ENCODE measurements around the gene ZBTB48. TPM values are rescaled to one million over a fixed set of nuclear protein-coding genes. Genes with fewer than 3 reads are reported as not detected.

Gene ZBTB48
- polyA plus RNA-seq, 1 of the 3 experiments (the other 2 are of a cell fraction), result 31.2 TPM

- no peak for TF ChIP-seq CHD2 (IDR thresholded peaks at IDR 0.05; ENCODE audit: low read length, partially characterized antibody)
These were observed 12.6 kb downstream of the ZBTB48 start (continued) for GRCh38 chr1:6592441-6592840.

GRCh38 chr1:6592865-6593593, 13.2 kb downstream of the ZBTB48 start:
- TF ChIP-seq, protein P1, sequence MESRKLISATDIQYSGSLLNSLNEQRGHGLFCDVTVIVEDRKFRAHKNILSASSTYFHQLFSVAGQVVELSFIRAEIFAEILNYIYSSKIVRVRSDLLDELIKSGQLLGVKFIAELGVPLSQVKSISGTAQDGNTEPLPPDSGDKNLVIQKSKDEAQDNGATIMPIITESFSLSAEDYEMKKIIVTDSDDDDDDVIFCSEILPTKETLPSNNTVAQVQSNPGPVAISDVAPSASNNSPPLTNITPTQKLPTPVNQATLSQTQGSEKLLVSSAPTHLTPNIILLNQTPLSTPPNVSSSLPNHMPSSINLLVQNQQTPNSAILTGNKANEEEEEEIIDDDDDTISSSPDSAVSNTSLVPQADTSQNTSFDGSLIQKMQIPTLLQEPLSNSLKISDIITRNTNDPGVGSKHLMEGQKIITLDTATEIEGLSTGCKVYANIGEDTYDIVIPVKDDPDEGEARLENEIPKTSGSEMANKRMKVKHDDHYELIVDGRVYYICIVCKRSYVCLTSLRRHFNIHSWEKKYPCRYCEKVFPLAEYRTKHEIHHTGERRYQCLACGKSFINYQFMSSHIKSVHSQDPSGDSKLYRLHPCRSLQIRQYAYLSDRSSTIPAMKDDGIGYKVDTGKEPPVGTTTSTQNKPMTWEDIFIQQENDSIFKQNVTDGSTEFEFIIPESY (IDR thresholded peaks at IDR 0.05; ENCODE audit: borderline replicate concordance, low read depth), result no peak
- TF ChIP-seq, protein P2, sequence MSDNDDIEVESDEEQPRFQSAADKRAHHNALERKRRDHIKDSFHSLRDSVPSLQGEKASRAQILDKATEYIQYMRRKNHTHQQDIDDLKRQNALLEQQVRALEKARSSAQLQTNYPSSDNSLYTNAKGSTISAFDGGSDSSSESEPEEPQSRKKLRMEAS (IDR thresholded peaks at IDR 0.05; ENCODE audit: low read depth), result no peak
- TF ChIP-seq CHD2 (IDR thresholded peaks at IDR 0.05; ENCODE audit: low read length, partially characterized antibody) (no peak), RCOR1 (IDR thresholded peaks at IDR 0.05; ENCODE audit: low read length) (no peak), SMC3 (IDR thresholded peaks at IDR 0.05; ENCODE audit: low read depth, low read length) (no peak), TCF12 (IDR thresholded peaks at IDR 0.05) (no peak), NRF1 (IDR thresholded peaks at IDR 0.05; ENCODE audit: low read depth, low read length) (no peak), GATA2 (CRISPR knock-in tag; IDR thresholded peaks at IDR 0.05) (no peak), EP300 (IDR thresholded peaks at IDR 0.05; ENCODE audit: borderline replicate concordance in 1 of 2, low read depth in 1 of 2, low read length in 1 of 2) (no peak), RAD21 (IDR thresholded peaks at IDR 0.05; ENCODE audit: low read length) (no peak), JUND (IDR thresholded peaks at IDR 0.05) (no peak), MXI1 (IDR thresholded peaks at IDR 0.05; ENCODE audit: low read depth, low read length) (no peak), MEF2A (IDR thresholded peaks at IDR 0.05; ENCODE audit: borderline replicate concordance, low read depth) (no peak), RXRA (IDR thresholded peaks at IDR 0.05; ENCODE audit: borderline replicate concordance, low read depth) (no peak)
- TF ChIP-seq, protein P3, sequence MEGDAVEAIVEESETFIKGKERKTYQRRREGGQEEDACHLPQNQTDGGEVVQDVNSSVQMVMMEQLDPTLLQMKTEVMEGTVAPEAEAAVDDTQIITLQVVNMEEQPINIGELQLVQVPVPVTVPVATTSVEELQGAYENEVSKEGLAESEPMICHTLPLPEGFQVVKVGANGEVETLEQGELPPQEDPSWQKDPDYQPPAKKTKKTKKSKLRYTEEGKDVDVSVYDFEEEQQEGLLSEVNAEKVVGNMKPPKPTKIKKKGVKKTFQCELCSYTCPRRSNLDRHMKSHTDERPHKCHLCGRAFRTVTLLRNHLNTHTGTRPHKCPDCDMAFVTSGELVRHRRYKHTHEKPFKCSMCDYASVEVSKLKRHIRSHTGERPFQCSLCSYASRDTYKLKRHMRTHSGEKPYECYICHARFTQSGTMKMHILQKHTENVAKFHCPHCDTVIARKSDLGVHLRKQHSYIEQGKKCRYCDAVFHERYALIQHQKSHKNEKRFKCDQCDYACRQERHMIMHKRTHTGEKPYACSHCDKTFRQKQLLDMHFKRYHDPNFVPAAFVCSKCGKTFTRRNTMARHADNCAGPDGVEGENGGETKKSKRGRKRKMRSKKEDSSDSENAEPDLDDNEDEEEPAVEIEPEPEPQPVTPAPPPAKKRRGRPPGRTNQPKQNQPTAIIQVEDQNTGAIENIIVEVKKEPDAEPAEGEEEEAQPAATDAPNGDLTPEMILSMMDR (IDR thresholded peaks at IDR 0.05), result no peak
- TF ChIP-seq, protein P4, sequence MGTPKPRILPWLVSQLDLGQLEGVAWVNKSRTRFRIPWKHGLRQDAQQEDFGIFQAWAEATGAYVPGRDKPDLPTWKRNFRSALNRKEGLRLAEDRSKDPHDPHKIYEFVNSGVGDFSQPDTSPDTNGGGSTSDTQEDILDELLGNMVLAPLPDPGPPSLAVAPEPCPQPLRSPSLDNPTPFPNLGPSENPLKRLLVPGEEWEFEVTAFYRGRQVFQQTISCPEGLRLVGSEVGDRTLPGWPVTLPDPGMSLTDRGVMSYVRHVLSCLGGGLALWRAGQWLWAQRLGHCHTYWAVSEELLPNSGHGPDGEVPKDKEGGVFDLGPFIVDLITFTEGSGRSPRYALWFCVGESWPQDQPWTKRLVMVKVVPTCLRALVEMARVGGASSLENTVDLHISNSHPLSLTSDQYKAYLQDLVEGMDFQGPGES (IDR thresholded peaks at IDR 0.05; ENCODE audit: low read depth, low read length), result no peak
- Histone ChIP-seq H3K27ac (ENCODE audit: low read depth in 2 of 2, low read length in 1 of 2) (no peak overlapping the region), H3K36me3 (replicated peaks in 1 of 2; ENCODE audit: control insufficient read depth in 1 of 2, insufficient read depth in 2 of 2, low read length in 1 of 2) (peaks cover 4 to 53% of the 10 kb centered on the region in 2 experiments), H3F3A (replicated peaks; ENCODE audit: insufficient read depth) (no peaks in the 10 kb centered on the region), H2AFZ (ENCODE audit: low read depth) (no peak overlapping the region), H3K9ac (no peak overlapping the region), H3K4me1 (ENCODE audit: control insufficient read depth in 1 of 2, insufficient read depth in 2 of 2, low read depth in 1 of 2, low read length in 1 of 2) (no peaks in the 10 kb centered on the region; a peak in 1 of 4 replicates), H4K20me1 (ENCODE audit: insufficient read depth) (peaks cover 16% of the 10 kb centered on the region; the same call in 1 of the 2 replicates), H3K9me3 (no peaks in the 10 kb centered on the region), H3K27me3 (ENCODE audit: insufficient read depth) (no peaks in the 10 kb centered on the region), H3K4me3 (ENCODE audit: low read depth in 2 of 2, low read length in 1 of 2) (no peak overlapping the region), H3K4me2 (no peak overlapping the region), H3K9me2 (no peaks in the 10 kb centered on the region), H3K79me2 (ENCODE audit: insufficient read depth) (peaks cover 21% of the 10 kb centered on the region; the same call in 1 of the 2 replicates)
- WGBS (ENCODE audit: low lambda C conversion rate), result 99% methylated on average over 17 of the region's 38 CpGs
- POLR2A ChIA-PET, result no interaction called here
- DNase-seq, result no peak
- CTCF ChIA-PET, result interaction anchor here (0.9 to 1.7 kb wide), 3 partner anchors 11 to 39 kb away, joined by 4 to 5 read pairs (median 4); partner anchors contain the start of gene NOL9

All from SK-N-SH (cell line).